NCI-H510A (cell line): ENCODE measurements around the gene TPRX2.
"Not testable (repeated sequence)": the region's sequence is repeated elsewhere in the genome, so short reads cannot be mapped to it uniquely, and the experiment has no call there.

Experiments
- DNase-seq: peaks from one replicate; lab custom pipeline; 2025; lab: John Stamatoyannopoulos, UW

TPRX2 gene, protein sequence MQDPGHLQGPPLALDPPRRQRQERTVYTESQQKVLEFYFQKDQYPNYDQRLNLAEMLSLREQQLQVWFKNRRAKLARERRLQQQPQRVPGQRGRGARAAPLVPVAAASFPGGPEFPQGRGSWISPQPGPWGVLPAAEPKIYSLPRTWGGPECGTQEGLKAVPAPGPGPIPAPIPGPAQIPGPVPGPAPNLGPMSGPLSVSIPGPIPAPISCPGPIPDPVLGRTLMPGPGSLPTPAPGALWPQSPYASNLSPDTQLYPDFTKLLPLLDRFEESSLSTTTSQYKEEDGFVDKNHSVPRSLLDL

DNA sequence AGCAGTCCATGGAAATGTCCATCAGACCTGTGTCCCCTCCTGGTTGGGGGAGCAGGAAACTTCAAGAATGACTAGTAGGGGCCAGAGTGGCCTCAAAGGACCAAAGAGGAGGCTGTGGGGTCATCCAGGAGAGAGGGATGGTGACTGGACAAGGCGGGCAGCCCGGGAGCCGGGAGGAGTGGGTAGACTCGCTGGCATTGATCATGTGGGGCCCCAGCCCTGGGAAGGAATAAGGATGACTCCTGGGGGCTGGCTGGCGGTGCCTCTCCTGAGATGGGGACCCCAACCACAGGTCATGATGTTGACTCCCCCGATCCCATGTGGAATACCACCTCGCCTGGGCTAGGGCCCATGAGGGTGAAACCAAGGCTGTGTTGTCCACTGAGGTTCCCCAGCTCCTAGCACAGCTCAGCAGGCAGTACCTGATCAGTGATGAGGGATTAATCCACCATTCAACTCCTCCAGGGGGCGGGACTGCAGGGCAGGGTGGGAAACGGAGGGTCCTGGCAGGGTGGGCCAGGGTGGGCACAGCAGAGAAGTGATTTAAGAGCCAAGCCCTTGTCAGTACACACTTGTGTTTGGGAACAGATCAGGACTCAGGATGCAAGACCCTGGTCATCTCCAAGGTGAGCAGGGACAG is at the start of gene TPRX2:
TPRX2 (plus strand) TSS at position 590 of the 640 bp plus-strand sequence; CDS start at position 602, 12 bp downstream.
- DNase-seq: not testable (repeated sequence)

DNA sequence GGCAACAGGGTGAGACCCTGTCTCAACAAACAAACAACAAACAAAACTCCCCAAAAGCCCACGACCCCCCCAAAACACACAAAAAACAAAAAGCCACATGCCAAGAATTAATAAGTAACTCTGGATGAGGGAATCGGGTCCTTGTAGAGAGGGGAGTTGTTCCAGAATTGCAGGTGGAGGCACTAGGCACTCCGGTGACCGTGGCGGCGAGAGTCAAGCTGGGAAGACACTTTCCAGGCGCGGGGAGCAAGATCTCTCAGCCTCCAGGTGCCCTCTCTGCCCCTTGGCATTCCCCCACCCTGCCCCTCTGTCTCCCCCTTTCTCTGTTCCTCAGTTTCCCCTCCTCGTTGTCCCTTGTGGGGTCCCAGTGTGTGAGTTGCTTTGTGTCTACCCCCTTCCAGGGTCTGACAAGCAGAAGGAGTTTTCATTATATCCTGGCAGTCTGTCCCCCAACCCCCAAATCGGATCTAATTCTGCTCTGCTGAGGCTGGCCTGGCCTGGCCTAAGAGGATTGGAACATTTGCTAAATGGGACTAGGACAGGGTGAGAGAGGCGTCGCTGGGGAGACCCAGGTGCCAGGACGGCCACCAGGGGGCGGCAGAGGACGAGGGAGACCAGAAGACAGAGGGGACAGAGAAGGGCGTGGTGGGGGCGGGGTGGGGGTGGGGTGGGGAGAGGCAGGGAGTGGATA is 45.6 kb upstream of the TPRX2 start:
- no peak for DNase-seq

DNA sequence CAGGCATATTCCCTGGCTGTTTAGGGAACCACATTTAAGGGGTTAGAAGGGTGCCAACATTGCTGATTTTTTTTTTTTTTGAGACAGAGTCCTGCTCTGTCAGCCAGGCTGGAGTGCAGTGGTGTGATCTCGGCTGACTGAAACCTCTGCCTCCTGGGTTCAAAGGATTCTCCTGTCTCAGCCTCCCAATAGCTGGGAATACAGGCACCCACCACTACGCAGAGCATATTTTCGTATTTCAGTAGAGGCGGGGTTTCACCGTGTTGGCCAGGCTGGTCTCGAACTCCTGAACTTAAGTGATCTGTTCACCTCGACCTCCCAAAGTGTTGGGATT is 45.1 kb upstream of the TPRX2 start:
- DNase-seq: no peak

DNA sequence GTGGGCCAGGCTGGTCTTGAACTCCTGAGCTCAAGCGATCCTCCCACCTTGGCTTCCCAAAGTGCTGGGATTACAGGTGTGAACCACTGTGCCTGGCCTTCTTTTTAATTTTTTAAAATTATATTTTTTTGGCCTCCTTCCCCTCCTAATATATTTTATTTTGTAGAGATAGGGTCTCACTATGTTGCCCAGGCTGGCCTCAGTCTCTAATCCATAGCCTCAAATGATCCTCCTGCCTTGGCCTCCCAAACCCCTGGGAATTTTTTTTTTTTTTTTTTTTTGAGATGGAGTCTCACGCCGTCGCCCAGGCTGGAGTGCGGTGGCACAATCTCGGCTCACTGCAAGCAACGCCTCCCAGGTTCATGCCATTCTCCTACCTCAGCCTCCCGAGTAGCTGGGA is 42.8 kb upstream of the TPRX2 start:
- DNase-seq: not testable (repeated sequence)

DNA sequence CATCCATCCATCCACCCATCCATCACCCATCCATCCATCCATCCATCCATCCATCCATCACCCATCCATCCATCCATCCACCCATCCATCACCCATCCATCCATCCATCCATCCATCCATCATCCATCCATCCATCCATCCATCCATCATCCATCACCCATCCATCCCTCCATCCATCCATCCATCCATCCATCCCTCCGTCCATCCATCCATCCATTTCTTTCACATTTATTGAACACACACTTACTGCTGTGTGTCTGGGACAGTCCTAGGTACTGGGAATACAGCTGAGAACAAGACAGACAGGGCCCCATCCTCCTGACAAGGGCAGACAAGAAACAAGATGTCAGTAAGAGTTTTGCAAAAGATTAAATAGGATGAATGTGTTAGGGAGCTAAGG is 40.8 kb upstream of the TPRX2 start:
- DNase-seq: not testable (repeated sequence)

DNA sequence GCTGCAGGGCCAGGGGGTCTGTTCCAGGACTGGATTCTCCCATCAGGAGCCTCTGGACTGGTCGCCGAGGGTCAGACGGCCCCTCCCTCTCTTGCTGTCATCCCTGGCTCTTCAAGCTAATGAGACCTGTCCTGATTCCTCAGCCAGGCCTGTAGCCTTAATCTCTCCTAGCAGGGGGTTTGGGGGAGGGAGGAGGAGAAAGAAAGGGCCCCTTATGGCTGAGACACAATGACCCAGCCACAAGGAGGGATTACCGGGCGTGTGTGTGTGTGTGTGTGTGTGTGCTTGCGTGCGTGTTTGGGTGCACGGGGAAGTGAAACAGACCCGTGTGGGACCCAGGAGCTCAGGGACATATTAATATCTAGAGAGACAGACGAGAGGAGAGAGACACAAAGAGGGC is 39.2 kb upstream of the TPRX2 start:
- no peak for DNase-seq

DNA sequence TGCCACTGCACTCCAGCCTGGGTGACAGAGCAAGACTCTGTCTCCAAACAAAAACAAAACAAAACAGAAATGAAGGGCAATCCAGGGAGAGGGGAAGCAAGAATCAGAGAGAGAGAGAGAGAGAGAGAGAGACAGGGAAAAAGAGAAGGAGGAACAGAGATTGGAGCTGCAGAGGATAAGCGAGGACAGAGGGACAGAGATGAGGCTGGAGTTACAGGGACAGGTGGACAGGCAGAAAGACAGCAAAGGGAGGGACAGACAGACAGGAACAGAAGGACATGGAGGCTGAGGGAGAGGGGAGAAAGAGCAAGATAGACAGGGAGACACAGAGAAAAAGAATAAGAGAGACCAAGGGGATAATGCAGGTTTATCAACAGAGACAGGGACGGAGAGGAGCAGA is 38.6 kb upstream of the TPRX2 start:
- no peak for DNase-seq

DNA sequence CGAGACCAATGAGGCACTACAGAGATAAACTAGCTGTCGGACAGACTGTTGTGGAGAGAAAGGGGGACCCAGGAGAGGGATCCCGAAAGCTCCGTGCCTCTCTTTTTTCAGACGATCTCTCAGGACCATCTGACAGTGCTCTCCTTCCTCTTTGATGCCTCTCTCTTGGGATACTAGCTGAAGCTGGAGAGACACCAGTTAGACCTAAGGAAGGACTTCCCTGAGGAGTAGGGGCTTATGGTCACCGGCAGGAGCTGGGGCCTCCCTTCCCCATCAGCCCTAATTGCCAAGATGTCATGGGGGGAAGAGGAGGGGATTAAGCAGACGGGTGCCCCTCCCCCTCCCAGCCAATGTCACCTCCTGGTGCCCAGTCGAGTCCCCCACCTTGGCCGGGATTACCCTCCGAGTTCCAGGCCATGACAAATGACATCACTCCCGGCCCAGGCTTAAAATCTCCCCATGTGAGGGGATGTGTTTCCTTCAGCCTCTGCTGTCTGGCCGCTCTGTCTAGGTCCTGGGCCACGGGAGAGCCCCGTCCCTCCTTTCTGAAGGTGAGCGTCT is 37.5 kb upstream of the TPRX2 start, which contains the start of gene CRX:
CRX (plus strand) TSS at position 478 of the 561 bp plus-strand sequence. CDS start 12,507 bp downstream, outside the sequence.
- no peak for DNase-seq

DNA sequence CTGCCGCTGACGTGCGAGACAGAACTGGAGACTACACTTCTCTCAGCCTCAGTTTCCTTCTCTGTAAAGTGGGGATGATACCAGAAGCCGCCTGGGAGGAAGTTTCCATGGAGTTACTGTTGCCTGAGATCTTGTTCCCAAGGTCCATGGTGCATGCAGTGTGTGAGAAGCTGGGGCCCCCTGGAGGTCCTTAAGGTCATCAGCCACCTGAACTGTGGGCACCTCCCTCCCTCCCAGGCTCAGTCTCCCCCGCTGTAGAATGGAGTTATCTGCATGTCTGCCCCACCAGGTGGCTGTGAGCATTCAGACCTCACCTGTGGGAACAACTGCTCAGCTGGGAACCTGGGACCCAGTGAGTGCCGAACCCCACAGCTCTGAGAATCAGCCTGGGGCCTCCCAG is 34.6 kb upstream of the TPRX2 start:
- DNase-seq: no peak

DNA sequence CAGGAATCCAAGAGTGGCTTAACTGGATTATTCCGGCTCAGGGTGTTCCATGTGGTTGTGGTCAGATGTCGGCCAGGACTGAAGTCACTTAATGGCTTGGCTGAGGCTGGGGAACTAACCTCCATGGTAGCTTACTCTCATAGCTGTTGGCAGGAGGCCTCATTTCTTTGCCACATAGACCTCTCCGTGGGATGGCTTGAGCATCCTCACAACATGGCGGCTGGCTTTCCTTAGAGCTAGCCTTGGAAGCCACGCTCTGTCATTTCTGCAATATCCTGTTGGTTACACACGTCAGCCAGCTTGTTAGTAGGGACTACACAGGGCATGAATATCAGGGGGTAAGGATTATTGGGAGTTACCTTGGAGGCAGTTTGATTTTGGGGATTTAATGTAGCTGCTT is 32.2 kb upstream of the TPRX2 start:
- no peak for DNase-seq

DNA sequence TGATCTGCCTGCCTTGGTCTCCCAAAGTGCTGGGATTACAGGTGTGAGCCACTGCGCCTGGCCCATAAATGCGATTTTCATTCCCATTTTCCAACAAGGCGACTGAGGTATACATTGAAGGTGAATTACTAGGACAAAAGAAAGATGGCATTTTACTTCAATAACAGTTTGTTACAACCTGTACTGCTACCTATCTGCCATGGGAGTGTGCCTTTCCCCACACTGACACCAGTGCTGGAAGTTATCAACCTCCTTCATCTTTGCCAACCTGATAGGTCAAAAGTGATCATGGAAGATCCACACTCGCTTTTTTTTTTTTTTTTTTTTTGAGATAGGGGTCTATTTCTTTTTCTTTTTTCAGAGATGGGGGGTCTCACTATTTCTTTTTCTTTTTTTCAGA is 26.3 kb upstream of the TPRX2 start:
- no peak for DNase-seq

DNA sequence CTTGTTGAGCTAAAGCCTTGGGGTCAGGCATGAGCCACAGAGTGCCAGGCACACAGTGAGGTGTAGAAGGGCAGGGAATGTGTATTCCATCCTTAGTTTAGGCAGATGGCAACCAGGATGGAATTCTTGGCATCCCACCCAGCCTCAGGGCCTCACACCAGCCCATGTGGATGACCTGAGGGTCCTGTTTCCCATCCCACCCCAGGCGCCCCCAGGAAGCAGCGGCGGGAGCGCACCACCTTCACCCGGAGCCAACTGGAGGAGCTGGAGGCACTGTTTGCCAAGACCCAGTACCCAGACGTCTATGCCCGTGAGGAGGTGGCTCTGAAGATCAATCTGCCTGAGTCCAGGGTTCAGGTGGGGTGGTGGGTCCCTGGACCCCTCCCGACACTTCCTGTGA is 23.0 kb upstream of the TPRX2 start:
- DNase-seq: no peak

DNA sequence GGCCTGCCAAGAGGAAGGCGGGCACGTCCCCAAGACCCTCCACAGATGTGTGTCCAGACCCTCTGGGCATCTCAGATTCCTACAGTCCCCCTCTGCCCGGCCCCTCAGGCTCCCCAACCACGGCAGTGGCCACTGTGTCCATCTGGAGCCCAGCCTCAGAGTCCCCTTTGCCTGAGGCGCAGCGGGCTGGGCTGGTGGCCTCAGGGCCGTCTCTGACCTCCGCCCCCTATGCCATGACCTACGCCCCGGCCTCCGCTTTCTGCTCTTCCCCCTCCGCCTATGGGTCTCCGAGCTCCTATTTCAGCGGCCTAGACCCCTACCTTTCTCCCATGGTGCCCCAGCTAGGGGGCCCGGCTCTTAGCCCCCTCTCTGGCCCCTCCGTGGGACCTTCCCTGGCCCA is 19.6 kb upstream of the TPRX2 start:
- DNase-seq: no peak

DNA sequence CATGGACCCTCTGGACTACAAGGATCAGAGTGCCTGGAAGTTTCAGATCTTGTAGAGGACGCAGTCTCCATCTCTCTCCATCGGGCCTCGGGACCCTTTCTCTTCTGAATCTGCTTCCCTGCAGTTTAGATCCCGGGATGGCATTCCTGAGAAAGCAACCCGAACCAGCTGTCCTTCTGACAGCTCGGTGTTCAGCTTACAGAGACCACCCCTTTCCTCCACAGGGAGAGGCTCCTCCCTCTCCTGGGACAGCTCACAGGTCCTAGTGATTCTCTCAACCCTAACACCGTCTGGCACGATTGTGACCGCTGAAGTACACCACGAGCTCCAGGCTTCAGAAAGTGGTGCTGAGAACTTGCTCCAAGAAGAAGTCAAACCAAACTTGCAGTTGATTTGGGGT is 19.1 kb upstream of the TPRX2 start:
- no peak for DNase-seq

DNA sequence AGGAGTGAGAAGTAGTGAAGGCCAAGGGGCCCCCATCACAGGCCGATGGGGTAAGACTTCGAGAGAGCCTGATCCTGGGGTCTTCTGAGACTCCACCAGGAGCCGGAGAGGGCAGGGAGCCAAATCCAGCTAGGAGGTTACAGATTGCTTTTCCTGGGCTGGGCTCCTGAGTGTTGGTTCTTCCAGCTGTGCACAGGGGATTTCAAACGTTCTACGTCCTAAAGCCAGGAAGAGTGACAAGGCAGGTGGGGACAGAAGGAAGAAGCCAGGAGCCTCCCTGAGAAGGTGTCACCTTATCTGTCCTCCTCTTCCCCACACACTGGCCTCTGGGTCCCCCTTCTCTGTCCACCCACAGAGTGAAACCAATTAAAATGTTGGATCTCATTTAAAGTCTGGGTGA is 16.1 kb upstream of the TPRX2 start:
- no peak for DNase-seq

DNA sequence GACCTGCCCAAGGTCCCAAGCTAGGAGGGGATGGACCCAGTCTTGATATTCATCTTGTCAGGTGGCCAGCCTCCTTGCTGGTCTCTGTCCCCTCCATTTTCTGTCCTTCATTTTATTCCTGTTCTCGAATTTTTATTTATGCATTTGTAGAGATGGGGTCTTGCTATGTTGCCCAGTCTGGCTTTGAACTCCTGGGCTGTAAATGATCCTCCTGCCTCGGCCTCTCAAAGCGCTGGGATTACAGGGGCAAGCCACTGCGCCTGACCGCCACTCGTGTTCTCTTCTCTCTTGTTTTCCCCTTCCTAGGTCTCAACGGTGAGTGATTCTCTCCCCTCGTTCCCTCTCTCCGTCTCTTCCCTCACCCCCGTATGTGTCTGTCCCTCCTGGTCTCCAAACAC is 10.6 kb upstream of the TPRX2 start:
- DNase-seq: no peak

DNA sequence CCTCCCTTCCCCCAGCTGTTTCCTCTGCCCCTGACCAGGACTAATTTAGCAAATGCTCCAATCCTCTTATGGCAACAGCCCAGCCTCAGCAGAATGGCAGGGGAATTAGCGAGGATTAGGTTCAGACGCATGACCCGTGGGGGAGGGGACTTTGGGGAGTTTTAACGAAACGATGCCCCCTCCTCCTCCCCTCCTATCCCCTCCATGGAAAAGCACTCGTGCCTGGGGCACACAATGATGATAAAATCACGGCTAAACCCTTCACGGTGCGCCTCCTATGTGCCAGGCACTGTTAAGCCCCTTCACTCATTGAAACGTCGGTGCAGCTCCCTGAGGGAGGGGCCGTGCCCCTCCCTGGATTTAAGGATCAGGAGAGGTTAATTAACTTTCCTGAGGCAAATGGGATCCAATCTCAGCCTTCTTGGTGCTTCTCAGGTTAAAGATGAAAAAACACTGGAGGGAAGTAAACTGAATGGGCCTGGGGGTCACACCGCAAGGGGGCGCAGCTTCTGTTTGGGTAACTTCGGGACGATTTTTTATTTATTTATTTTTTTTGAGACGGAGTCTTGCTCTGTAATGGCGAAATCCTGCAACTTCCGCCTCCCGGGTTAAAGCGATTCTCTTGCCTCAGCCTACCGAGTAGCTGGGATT is 10.1 kb upstream of the TPRX2 start:
- no peak for DNase-seq

DNA sequence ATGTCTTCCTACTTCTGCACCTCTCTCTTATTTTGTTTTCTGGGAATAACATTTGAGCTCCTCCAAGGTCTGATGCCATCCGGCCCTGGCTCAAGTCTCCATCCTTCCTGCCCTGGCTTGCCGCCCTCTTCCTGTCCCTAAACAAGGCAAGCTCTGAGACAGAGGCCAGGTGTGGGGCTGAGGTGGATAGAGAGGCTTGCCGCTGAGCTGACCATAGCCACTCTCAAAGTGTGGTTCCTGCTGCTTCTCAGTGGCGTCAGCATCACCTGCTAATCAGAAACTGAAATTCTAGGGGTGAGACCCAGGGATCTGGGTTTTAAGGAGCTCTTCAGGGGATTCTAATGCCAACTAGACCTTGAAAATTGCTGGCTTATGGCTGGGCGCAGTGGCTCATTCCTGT is 6.0 kb upstream of the TPRX2 start:
- DNase-seq: no peak

DNA sequence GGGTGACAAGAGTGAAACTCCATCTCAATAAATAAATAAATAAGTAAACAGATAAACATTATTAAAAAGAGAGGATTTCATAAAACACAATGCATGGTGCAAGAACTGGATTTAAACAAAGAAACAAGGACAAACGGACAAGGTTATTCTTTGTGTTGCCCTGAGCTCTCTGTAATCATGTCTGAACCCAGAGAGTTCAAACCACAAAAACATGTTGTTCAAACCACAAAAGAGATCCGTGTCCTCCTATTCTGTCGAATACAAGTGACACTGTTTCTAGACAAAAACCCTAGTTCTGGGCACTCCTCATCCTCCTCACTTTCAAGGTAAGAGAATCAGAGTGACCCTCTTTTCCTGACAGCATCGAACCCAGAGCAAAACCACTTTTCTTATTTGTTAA is 4.6 kb upstream of the TPRX2 start:
- no peak for DNase-seq

DNA sequence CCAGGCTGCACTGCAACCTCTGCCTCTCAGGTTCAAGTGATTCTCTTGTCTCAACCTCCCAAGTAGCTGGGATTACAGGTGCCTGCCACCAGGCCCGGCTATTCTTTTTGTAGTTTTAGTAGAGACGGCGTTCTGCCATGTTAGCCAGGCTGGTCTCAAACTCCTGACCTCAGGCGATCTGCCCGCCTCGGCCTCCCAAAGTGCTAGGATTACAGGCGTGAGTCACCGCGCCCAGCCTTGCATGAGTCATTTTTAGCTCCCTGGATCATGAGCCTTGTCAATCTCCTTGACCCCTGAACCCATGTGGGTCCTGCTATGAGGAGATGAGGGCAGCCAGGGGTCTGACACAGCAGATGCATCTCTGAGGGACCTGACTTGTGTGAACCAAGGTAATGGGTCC is 804 bp upstream of the TPRX2 start:
- not testable (repeated sequence) for DNase-seq

DNA sequence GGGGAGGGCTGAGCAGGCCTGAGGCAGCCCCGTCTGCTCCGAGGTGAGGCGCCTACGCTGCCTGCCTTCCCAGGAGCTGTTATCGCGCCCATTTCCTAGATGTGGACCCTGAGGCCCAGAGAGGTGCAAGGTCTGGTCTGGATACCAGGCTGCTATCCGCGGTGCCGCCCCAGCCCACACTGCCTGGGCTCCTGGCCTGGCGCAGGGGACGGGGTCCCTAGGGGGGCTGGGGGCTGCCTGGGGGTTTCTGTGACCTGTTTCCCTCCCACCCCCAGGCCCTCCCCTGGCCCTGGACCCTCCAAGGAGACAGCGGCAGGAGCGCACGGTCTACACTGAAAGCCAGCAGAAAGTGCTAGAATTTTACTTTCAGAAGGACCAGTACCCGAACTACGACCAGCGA is 803 bp downstream of the TPRX2 start:
- not testable (repeated sequence) for DNase-seq

DNA sequence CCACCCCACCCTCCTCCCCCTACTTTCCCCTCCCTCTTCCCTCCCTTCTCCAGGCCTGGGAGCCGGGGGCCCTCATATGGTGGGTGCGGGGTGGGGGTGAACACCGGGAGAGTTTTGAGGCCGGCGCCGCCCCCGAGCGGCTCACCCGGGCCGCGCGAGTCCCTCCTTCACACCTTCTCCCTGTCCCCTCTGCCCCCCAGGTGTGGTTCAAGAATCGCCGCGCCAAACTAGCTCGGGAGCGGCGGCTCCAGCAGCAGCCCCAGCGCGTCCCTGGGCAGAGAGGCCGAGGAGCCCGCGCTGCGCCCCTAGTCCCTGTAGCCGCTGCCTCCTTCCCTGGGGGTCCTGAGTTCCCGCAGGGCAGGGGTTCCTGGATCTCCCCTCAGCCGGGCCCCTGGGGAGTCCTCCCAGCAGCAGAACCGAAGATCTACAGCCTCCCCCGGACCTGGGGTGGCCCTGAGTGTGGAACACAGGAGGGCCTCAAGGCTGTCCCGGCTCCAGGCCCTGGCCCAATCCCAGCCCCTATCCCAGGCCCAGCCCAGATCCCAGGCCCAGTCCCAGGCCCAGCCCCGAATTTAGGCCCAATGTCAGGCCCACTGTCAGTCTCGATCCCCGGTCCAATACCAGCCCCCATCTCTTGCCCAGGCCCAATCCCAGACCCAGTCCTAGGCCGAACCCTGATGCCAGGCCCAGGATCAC is 1.7 kb downstream of the TPRX2 start:
- no peak for DNase-seq
